Endothelial cell of umbilical vein (primary cell): ENCODE results near the gene TXNDC8. TPM values are rescaled to one million over a fixed set of nuclear protein-coding genes. Genes with fewer than 3 reads are reported as not detected.

Source experiments
- BruUV-seq: library from RNA; stranded (reverse); fragments of 400-500 nt; replicated peaks from 2 replicates; lab custom pipeline; 2021; lab: Mats Ljungman, UMichigan
- CTCF ChIA-PET: fragments of 300-600, 350-600 bp; sonication (Branson Sonifier 250); formaldehyde crosslinking; loops from one replicate; lab custom pipeline; 2021; ENCODE audit warnings: antibody characterized with exemption, inconsistent platforms; lab: Charles Lee
- POLR2A ChIA-PET: fragments of 300-600, 350-600 bp; sonication (Branson Sonifier 250); formaldehyde crosslinking; loops from one replicate; lab custom pipeline; 2021; ENCODE audit warnings: antibody characterized with exemption, inconsistent platforms; lab: Charles Lee
- DNase-seq: peaks from one replicate; pipeline ENCODE4 v3.0.0-alpha.2; 2011; ENCODE audit warnings: low read depth, low spot score
- FAIRE-seq: peaks from 2 replicates; lab custom pipeline; 2011; peaks lifted over from hg19 to GRCh38; lab: Jason Lieb, UNC
- H2AFZ ChIP-seq: 2 replicates; pipeline ENCODE4 v1.6.0; 2012; ENCODE audit warnings: low read depth, low read length, control low read depth, inconsistent platforms
- H3K27ac ChIP-seq: 2 replicates; pipeline ENCODE4 v1.5.1; 2011; ENCODE audit warnings: low read depth, mild to moderate bottlenecking, control low read depth, low read length, moderate library complexity; ENCODE audit not compliant: insufficient read depth
- H3K27me3 ChIP-seq, 2 experiments: 2 replicates each; pipeline versions ENCODE4 v1.6.0 to v1.6.1; 2011; ENCODE audit warnings: low read length in 2 of 2, mixed read lengths in 1 of 2; ENCODE audit not compliant: control insufficient read depth in 2 of 2, insufficient read depth in 2 of 2
- H3K36me3 ChIP-seq, 2 experiments: 2 replicates in 1 of 2; 3 replicates in 1 of 2; pipeline ENCODE4 v1.5.1; 2011; ENCODE audit warnings: low read length in 2 of 2, mild to moderate bottlenecking in 1 of 2, moderate library complexity in 1 of 2; ENCODE audit not compliant: control insufficient read depth in 2 of 2, insufficient read depth in 2 of 2; ENCODE audit errors: extremely low read depth in 1 of 2
- H3K4me1 ChIP-seq: 3 replicates; pipeline ENCODE4 v1.5.1; 2011; ENCODE audit warnings: mild to moderate bottlenecking, low read length; ENCODE audit not compliant: control insufficient read depth, insufficient read depth; ENCODE audit errors: extremely low read depth
- H3K4me2 ChIP-seq: 2 replicates; pipeline ENCODE4 v1.6.1; 2011; ENCODE audit warnings: low read length, control low read depth, mixed read lengths; ENCODE audit not compliant: insufficient read depth
- H3K4me3 ChIP-seq, 3 experiments: fragments of 200-600 bp in 1 of 3; sonication (generic), shearing (Covaris generic) in 1 of 3; replicated peaks in 1 of 3; 2 replicates each; pipeline ENCODE4 v1.5.1; 2011 to 2016; ENCODE audit warnings: control low read depth in 3 of 3, low read length in 3 of 3, mild to moderate bottlenecking in 2 of 3, inconsistent platforms in 1 of 3, low read depth in 1 of 3, moderate library complexity in 1 of 3; ENCODE audit not compliant: insufficient read depth in 1 of 3
- H3K79me2 ChIP-seq: 2 replicates; pipeline ENCODE4 v1.6.0; 2012; ENCODE audit warnings: low read length, inconsistent platforms; ENCODE audit not compliant: control insufficient read depth, insufficient read depth
- H3K9ac ChIP-seq: replicated peaks from 2 replicates; pipeline ENCODE3; 2011; ENCODE audit warnings: low read length, control low read depth; ENCODE audit not compliant: insufficient read depth; ENCODE audit errors: extremely low read depth
- H3K9me1 ChIP-seq: replicated peaks from 3 replicates; pipeline ENCODE4 v1.6.0; 2011; ENCODE audit warnings: mild to moderate bottlenecking, low read length; ENCODE audit not compliant: control insufficient read depth, insufficient read depth; ENCODE audit errors: extremely low read depth
- H3K9me3 ChIP-seq: replicated peaks from 2 replicates; pipeline ENCODE4 v1.5.1; 2012; ENCODE audit warnings: low read length, inconsistent platforms; ENCODE audit not compliant: control insufficient read depth, insufficient read depth
- H4K20me1 ChIP-seq: replicated peaks from 2 replicates; pipeline ENCODE3; 2011; ENCODE audit warnings: mild to moderate bottlenecking, low read length; ENCODE audit not compliant: control insufficient read depth, insufficient read depth; ENCODE audit errors: extremely low read depth
- EZH2 ChIP-seq: IDR thresholded peaks from 2 replicates; pipeline ENCODE4 v1.6.1; 2012; ENCODE audit warnings: borderline replicate concordance, low read depth, mild to moderate bottlenecking, moderate library complexity, low read length, inconsistent platforms; ENCODE audit not compliant: severe bottlenecking
- FOS ChIP-seq: IDR thresholded peaks from 2 replicates; pipeline ENCODE4 v1.6.1; 2011; ENCODE audit warnings: mild to moderate bottlenecking, low read length, moderate library complexity, borderline replicate concordance; ENCODE audit not compliant: insufficient read depth
- GATA2 ChIP-seq: IDR thresholded peaks from 2 replicates; pipeline ENCODE4 v1.7.0; 2011; ENCODE audit warnings: low read depth, mild to moderate bottlenecking, moderate library complexity, mixed read lengths, low read length; ENCODE audit not compliant: insufficient read length, insufficient read depth
- JUN ChIP-seq: IDR thresholded peaks from 2 replicates; pipeline ENCODE4 v1.6.1; 2011; ENCODE audit warnings: borderline replicate concordance, low read depth; ENCODE audit not compliant: insufficient read length, insufficient read depth
- MYC ChIP-seq: IDR thresholded peaks from one replicate; pipeline ENCODE4 v1.6.1; 2011; ENCODE audit warnings: mild to moderate bottlenecking, low read depth, low read length
- POLR2A ChIP-seq: IDR thresholded peaks from 2 replicates; pipeline ENCODE4 v1.6.1; 2012; ENCODE audit warnings: low read depth, mild to moderate bottlenecking, control low read depth, low read length
- POLR2AphosphoS5 ChIP-seq: IDR thresholded peaks from 2 replicates; pipeline ENCODE4 v1.6.1; 2012; ENCODE audit warnings: low read depth, mild to moderate bottlenecking, control low read depth, low read length, moderate library complexity; ENCODE audit not compliant: insufficient read depth
- dilution Hi-C: fragments of 300-500 bp; cut with MboI; formaldehyde crosslinking; loops from one replicate; pipeline ENCODE4 v1.15.0; 2019; ENCODE audit warnings: low sequenced_read_pairs; ENCODE audit not compliant: extremely low pct_ligation_motif_present
- intact Hi-C: fragments of 100-400 bp; cut with micrococcal nuclease; formaldehyde crosslinking; loops from one replicate; pipeline ENCODE4 v1.10.0; 2022
- polyA plus RNA-seq, 4 experiments: library from polyadenylated mRNA; depleted of rRNA in 3 of 4; stranded (reverse) in 3 of 4; unstranded in 1 of 4; fragments of >200 nt; gene quantifications; 2 replicates each; pipeline versions ENCODE4 v1.2.1 to v1.2.3, GENCODE V29; 2011 to 2012; ENCODE audit warnings: missing spikeins in 1 of 4
- total RNA-seq: library from RNA; stranded (reverse); gene quantifications from 2 replicates; pipeline ENCODE4 v1.2.3, GENCODE V29; 2021
- TF ChIP-seq, protein P1 (sequence below), 2 donors: IDR thresholded peaks; 1 replicate in 1 of 2; 2 replicates in 1 of 2; pipeline ENCODE4 v1.5.1; 2011; ENCODE audit warnings: low read length in 2 of 2, mild to moderate bottlenecking in 2 of 2, moderate library complexity in 2 of 2, control low read depth in 1 of 2, inconsistent platforms in 1 of 2, low read depth in 1 of 2; ENCODE audit not compliant: insufficient read depth in 1 of 2; ENCODE audit errors: extremely low read depth in 1 of 2
- TF ChIP-seq, protein P2 (sequence below): IDR thresholded peaks from 2 replicates; pipeline ENCODE4 v1.6.1; 2011; ENCODE audit not compliant: insufficient read depth, insufficient read length

TXNDC8 gene
- total and polyA plus RNA-seq, 2 donors (not counting 3 experiments of a cell fraction or from before 2014, with no cell fraction given) = not detected

DNA sequence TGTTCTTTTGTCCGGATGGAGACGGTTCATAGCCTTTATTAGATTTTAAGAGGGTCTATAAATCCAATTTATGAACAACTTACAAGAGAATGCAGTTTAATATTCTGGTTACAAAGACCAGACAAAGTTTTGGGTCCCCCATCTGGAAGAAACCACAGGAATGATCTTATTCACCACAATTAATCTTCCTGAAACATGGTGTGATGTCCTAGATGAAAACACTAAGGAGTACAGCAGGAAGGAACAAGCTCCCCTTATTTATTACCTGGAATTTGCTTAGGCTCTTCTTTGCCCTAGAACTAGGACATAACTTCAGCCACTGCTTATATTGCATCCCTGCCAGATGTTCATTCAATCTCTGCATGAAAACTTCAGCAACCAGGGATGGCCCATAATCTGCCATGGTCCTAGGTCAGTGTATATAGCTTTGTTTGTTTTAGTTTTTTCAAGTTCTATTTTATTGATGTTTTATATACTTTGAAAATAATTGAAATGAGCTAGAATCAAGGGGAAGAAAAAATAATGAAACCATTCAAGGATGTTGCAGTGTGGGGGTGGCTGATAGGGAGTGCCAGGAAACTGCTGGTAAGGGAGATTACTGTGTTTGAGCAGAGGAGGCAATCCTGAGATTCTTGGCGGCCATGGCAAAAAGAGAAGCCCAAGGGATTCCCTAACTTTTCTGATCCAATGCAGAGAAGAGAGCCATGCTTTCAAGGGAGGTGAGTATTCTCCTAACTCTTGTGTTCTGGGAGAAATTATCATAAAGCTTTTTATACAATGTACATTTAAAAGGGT is 16.8 kb downstream of the TXNDC8 start:
- H3K36me3 ChIP-seq = no peaks in the 10 kb centered on the region
- intact Hi-C loops (no loop called here), dilution Hi-C loops (no loop called here)
- ChIA-PET POLR2A (no interaction called here), CTCF (no interaction called here)
- H3K9me1 ChIP-seq = no peaks in the 10 kb centered on the region
- H3K27me3 ChIP-seq = peaks cover 2% of the 10 kb centered on the region in 2 experiments
- BruUV-seq = no TSS peak
- H3K9me3 ChIP-seq = no peaks in the 10 kb centered on the region
- H3K4me2 ChIP-seq = no peak overlapping the region
- H4K20me1 ChIP-seq = no peaks in the 10 kb centered on the region
- FAIRE-seq (no peak), DNase-seq (no peak)
- H3K9ac ChIP-seq = no peak overlapping the region
- H3K4me3 ChIP-seq = no peak overlapping the region
- TF ChIP-seq EZH2 = no peak
- TF ChIP-seq, protein P1, sequence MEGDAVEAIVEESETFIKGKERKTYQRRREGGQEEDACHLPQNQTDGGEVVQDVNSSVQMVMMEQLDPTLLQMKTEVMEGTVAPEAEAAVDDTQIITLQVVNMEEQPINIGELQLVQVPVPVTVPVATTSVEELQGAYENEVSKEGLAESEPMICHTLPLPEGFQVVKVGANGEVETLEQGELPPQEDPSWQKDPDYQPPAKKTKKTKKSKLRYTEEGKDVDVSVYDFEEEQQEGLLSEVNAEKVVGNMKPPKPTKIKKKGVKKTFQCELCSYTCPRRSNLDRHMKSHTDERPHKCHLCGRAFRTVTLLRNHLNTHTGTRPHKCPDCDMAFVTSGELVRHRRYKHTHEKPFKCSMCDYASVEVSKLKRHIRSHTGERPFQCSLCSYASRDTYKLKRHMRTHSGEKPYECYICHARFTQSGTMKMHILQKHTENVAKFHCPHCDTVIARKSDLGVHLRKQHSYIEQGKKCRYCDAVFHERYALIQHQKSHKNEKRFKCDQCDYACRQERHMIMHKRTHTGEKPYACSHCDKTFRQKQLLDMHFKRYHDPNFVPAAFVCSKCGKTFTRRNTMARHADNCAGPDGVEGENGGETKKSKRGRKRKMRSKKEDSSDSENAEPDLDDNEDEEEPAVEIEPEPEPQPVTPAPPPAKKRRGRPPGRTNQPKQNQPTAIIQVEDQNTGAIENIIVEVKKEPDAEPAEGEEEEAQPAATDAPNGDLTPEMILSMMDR (IDR thresholded peaks at IDR 0.05; ENCODE audit: extremely low read depth in 1 of 2, insufficient read depth in 1 of 2, low read depth in 1 of 2, low read length in 2 of 2) = no peak
- TF ChIP-seq MYC = no peak
- TF ChIP-seq, protein P2, sequence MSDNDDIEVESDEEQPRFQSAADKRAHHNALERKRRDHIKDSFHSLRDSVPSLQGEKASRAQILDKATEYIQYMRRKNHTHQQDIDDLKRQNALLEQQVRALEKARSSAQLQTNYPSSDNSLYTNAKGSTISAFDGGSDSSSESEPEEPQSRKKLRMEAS = no peak
- TF ChIP-seq JUN = no peak
- no peak for TF ChIP-seq GATA2
- TF ChIP-seq POLR2AphosphoS5 = no peak
- TF ChIP-seq FOS = no peak
- TF ChIP-seq POLR2A = no peak
- H3K4me1 ChIP-seq = no peaks in the 10 kb centered on the region
- H3K79me2 ChIP-seq = no peaks in the 10 kb centered on the region
- H2AFZ ChIP-seq = no peak overlapping the region
- no peak overlapping the region for H3K27ac ChIP-seq
